Mucosa of descending colon (tissue), 3 donors: ENCODE measurements around the gene ITFG1. TPM values are rescaled to one million over a fixed set of nuclear protein-coding genes. Genes with fewer than 3 reads are reported as not detected.
"Not testable (repeated sequence)": the region's sequence is repeated elsewhere in the genome, so short reads cannot be mapped to it uniquely, and the experiment has no call there.

ENCODE experiments used
- ATAC-seq: fragments of 200-7000 bp; cut with Tn5 transposase; one replicate; pipeline ENCODE4 v1.9.1; 2020; ENCODE audit warnings: mild to moderate bottlenecking, moderate library complexity
- DNase-seq, 3 donors: peaks; one replicate each; pipeline ENCODE4 v3.0.0-alpha.2; 2020
- H3K36me3 ChIP-seq: fragments of 200-600 bp; one replicate; pipeline ENCODE4 v1.8.0; 2021; ENCODE audit warnings: low read depth, mild to moderate bottlenecking
- H3K4me1 ChIP-seq: fragments of 200-600 bp; one replicate; pipeline ENCODE4 v1.8.0; 2021; ENCODE audit warnings: low read depth, mild to moderate bottlenecking
- H3K4me3 ChIP-seq: fragments of 200-600 bp; one replicate; pipeline ENCODE4 v1.8.0; 2021; ENCODE audit warnings: mild to moderate bottlenecking
- H3K9me3 ChIP-seq: fragments of 200-600 bp; one replicate; pipeline ENCODE4 v1.8.0; 2021; ENCODE audit warnings: mild to moderate bottlenecking
- intact Hi-C, 2 donors: fragments of 100-400 bp; cut with DNase I in 1 of 2; cut with micrococcal nuclease in 1 of 2; formaldehyde crosslinking; loops; one replicate each; pipeline versions ENCODE4 v1.11.0 to v1.11.1; 2022; cut with DNase I, micrococcal nuclease
- total RNA-seq, 3 donors: library from RNA; stranded (reverse); fragmentation: NEBNext Ultra II Directional in 2 of 3; extraction: Animal tissue kit (Norgen Biotek cat#: 25700) in 2 of 3; gene quantifications; one replicate each; pipeline versions ENCODE4 v1.2.1 to v1.2.4, GENCODE V29; 2021 to 2023
- TF ChIP-seq, protein P1 (sequence below): fragments of 200-600 bp; IDR thresholded peaks from one replicate; pipeline ENCODE4 v1.8.0; 2022; ENCODE audit warnings: antibody characterized with exemption, mild to moderate bottlenecking
- donor health status: DM: no; HTN: no; CAD: no; lungs with moderate emphysema.
- donor health status: DM: no; HTN: no; CAD: no.
- donor health status: DM: no; HTN: yes; CAD: no.

ITFG1 gene
- total RNA-seq, 3 donors from 2014 or later, result 53.7 to 82.7 (median 73.9) TPM

DNA sequence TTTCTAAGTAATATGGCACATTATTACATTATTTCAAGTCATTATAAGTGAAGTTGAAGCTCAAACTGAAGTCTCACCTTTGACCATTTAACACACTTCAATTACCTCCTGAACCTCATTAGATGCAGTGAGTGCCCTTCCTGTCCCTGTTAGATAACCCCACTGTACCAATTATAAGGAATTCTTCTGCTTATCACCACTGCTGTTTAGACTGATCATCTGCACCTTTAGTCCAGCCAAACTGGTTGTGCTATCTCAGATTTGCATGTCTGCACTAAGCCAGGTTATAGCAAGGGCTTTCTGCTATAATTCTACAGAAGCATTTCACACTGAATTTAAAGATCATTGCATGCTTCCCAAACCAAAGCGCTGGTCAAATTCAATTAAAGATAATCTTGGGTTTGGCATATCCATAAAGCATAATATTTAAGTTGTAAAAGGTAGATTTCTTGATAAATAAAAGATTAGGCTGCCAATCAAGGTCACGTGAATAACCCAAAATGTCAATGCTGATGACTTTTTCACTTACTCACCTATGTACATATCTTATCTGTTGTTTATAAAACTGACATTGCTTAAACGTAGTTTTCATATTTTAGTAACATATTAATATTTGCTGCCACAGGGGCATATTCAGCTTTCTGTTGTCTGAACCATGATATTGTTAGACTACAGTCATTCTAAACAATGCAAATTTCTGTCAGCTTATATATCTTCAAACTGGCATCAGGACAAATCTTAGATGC lies 11.9 kb downstream of the ITFG1 start:
- H3K36me3 ChIP-seq, result no peaks in the 10 kb centered on the region
- TF ChIP-seq, protein P1, sequence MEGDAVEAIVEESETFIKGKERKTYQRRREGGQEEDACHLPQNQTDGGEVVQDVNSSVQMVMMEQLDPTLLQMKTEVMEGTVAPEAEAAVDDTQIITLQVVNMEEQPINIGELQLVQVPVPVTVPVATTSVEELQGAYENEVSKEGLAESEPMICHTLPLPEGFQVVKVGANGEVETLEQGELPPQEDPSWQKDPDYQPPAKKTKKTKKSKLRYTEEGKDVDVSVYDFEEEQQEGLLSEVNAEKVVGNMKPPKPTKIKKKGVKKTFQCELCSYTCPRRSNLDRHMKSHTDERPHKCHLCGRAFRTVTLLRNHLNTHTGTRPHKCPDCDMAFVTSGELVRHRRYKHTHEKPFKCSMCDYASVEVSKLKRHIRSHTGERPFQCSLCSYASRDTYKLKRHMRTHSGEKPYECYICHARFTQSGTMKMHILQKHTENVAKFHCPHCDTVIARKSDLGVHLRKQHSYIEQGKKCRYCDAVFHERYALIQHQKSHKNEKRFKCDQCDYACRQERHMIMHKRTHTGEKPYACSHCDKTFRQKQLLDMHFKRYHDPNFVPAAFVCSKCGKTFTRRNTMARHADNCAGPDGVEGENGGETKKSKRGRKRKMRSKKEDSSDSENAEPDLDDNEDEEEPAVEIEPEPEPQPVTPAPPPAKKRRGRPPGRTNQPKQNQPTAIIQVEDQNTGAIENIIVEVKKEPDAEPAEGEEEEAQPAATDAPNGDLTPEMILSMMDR, result no peak
- ATAC-seq, result no peak

DNA sequence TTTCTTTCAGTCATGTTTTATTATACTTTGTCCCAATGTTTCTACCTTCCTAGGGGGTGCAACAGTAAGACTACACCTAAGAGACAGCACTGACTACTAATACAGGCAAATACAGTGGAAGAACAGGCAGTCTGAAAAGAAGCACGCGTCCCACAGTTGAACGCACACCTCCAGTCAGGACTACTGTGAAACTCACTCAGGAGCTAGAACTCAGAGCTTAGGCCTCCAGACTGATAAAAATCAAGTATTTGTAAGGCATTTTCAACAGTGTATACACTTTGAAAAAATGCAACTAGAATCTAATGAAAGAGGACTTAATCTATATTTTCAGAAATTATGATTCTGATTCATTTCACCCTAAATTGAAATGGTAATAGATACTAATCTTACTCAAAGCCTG lies 14.4 kb downstream of the ITFG1 start:
- intact Hi-C loops, result no loop called here
- no peak overlapping the region for H3K4me3 ChIP-seq
- ATAC-seq, result no peak
- DNase-seq, result no peak
- TF ChIP-seq, protein P1, result no peak
- no peaks in the 10 kb centered on the region for H3K4me1 ChIP-seq
- no peaks in the 10 kb centered on the region for H3K9me3 ChIP-seq
- H3K36me3 ChIP-seq, result no peaks in the 10 kb centered on the region

More for the DNA sequence above, 11.9 kb downstream of the ITFG1 start:
- DNase-seq, result no peak
- Histone ChIP-seq H3K4me1 (no peaks in the 10 kb centered on the region), H3K4me3 (no peak overlapping the region), H3K9me3 (no peaks in the 10 kb centered on the region)
- intact Hi-C loops, result no loop called here

DNA sequence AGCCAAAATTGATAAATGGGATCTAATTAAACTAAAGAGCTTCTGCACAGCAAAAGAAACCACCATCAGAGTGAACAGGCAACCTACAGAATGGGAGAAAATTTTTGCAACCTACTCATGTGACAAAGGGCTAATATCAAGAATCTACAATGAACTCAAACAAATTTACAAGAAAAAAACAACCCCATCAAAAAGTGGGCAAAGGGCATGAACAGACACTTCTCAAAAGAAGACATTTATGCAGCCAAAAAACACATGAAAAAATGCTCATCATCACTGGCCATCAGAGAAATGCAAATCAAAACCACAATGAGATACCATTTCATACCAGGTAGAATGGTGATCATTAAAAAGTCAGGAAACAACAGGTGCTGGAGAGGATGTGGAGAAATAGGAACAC lies 18.0 kb downstream of the ITFG1 start:
- H3K36me3 ChIP-seq, H3K4me1 ChIP-seq, ATAC-seq, H3K4me3 ChIP-seq, intact Hi-C loops, H3K9me3 ChIP-seq, DNase-seq: not testable (repeated sequence)

DNA sequence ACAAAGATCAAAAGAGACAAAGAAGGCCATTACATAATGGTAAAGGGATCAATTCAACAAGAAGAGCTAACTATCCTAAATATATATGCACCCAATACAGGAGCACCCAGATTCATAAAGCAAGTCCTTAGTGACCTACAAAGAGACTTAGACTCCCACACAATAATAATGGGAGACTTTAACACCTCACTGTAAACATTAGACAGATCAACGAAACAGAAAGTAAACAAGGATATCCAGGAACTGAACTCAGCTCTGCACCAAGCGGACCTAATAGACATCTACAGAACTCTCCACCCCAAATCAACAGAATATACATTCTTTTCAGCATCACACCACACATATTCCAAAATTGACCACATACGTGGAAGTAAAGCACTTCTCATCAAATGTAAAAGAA lies 20.8 kb downstream of the ITFG1 start:
- H3K4me3 ChIP-seq, ATAC-seq, intact Hi-C loops, H3K9me3 ChIP-seq, DNase-seq, H3K36me3 ChIP-seq, H3K4me1 ChIP-seq: not testable (repeated sequence)

DNA sequence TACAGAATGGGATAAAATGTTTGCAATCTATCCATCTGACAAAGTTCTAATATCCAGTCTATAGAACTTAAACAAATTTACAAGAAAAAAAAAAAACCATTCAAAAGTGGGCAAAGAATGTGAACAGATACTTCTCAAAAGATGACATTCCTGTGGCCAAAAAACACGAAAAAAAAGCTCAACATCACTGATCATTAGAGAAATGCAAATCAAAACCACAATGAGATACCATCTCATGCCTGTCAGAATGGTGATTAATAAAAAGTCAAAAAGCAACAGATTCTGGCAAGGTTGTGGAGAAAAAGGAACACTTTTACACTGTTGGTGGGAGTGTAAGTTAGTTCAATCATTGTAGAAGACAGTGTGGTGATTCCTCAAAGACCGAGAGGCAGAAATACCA lies 26.6 kb downstream of the ITFG1 start:
- H3K9me3 ChIP-seq, H3K4me1 ChIP-seq, intact Hi-C loops, H3K36me3 ChIP-seq, DNase-seq, ATAC-seq, H3K4me3 ChIP-seq: not testable (repeated sequence)

DNA sequence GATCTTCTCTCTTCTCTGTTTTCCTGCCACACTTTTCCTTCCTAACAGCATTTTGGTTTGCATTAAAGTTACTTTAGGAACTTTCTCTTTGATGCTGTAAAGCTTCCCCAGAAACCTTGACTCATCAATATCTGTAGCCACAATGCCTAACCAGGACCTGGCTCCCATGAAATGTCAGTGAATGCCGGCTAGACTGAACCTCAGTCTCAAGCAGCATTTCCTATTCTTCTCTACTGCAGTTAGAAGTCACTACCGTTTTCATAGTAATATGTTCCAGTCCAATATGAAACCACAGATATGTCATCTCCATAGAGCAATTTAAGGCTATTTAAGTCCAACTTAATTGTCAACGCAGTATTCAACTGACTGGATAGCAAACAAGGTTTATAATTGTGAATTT lies 28.9 kb downstream of the ITFG1 start:
- intact Hi-C loops, result no loop called here
- ATAC-seq (no peak), DNase-seq (no peak)
- no peaks in the 10 kb centered on the region for H3K36me3 ChIP-seq
- no peaks in the 10 kb centered on the region for H3K4me1 ChIP-seq
- no peak overlapping the region for H3K4me3 ChIP-seq
- TF ChIP-seq, protein P1, result no peak
- no peaks in the 10 kb centered on the region for H3K9me3 ChIP-seq

DNA sequence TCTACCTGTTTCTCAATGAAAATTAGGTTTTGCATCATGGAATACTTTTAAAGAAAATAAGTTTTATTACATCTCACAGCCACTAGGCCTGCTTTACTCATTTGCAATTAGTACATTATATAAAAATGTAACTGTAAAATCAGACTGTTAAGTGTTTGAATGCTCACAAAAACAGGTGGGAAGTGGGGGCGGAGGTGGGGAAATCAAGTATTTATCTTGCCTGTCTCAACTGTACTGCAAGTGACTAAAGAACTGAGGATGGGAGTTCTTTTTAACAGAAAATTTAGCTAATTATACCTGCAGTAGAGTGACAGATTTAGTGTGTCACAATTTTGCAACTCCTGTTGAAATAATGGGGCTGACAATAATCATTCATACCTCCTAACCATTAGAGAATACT lies 34.1 kb downstream of the ITFG1 start:
- no peak for ATAC-seq
- no peaks in the 10 kb centered on the region for H3K36me3 ChIP-seq
- H3K9me3 ChIP-seq, result no peaks in the 10 kb centered on the region
- intact Hi-C loops, result no loop called here
- H3K4me3 ChIP-seq, result no peak overlapping the region
- DNase-seq, result no peak
- H3K4me1 ChIP-seq, result no peaks in the 10 kb centered on the region
- TF ChIP-seq, protein P1, result no peak
